T-helper 2 cell treated with Interferon-gamma antibody and Interleukin-4, amounts not matched to agents 5 μg/mL and 100 μg/mL, for 36 hours (primary cell): ENCODE data around the gene TMEM273.

Experiments
- DNase-seq: peaks from one replicate; pipeline ENCODE4 v3.0.0; 2021; ENCODE audit warnings: low spot score
- H3K27ac Mint-ChIP-seq: one replicate; pipeline ENCODE4 v1.8.0; 2021; ENCODE audit warnings: mild to moderate bottlenecking, mixed read lengths
- H3K27me3 Mint-ChIP-seq: one replicate; pipeline ENCODE4 v1.8.0; 2021; ENCODE audit warnings: low read depth, mixed read lengths
- H3K36me3 Mint-ChIP-seq: one replicate; pipeline ENCODE4 v1.8.0; 2021; ENCODE audit warnings: low read depth, mixed read lengths
- H3K4me1 Mint-ChIP-seq: one replicate; pipeline ENCODE4 v1.8.0; 2021; ENCODE audit warnings: low read depth, mixed read lengths
- H3K4me3 Mint-ChIP-seq: one replicate; pipeline ENCODE4 v1.8.0; 2022; ENCODE audit warnings: mild to moderate bottlenecking, moderate library complexity, mixed read lengths
- H3K9me3 Mint-ChIP-seq: one replicate; pipeline ENCODE4 v1.8.0; 2021; ENCODE audit warnings: mixed read lengths

TMEM273 gene

GRCh38 chr10:49158404-49158803 is 29.8 kb downstream of the TMEM273 start:
- H3K9me3 Mint-ChIP-seq = no peaks in the 10 kb centered on the region
- peaks cover 32% of the 10 kb centered on the region for H3K36me3 Mint-ChIP-seq
- no peak overlapping the region for H3K27ac Mint-ChIP-seq
- no peak overlapping the region for H3K4me3 Mint-ChIP-seq
- peaks cover 7% of the 10 kb centered on the region for H3K27me3 Mint-ChIP-seq
- no peak for DNase-seq
- H3K4me1 Mint-ChIP-seq = peaks cover 20% of the 10 kb centered on the region

GRCh38 chr10:49157229-49157628 is 31.0 kb downstream of the TMEM273 start:
- Mint-ChIP-seq H3K36me3 (peaks cover 29% of the 10 kb centered on the region), H3K9me3 (no peaks in the 10 kb centered on the region), H3K27me3 (peaks cover 7% of the 10 kb centered on the region), H3K4me3 (peak overlapping the region; percentile 39), H3K4me1 (peaks cover 23% of the 10 kb centered on the region), H3K27ac (peak overlapping the region; percentile 52)
- no peak for DNase-seq

- no peaks in the 10 kb centered on the region for H3K9me3 Mint-ChIP-seq
- no peak for DNase-seq
- H3K27me3 Mint-ChIP-seq = peaks cover 7% of the 10 kb centered on the region
- H3K27ac Mint-ChIP-seq = no peak overlapping the region
- H3K4me3 Mint-ChIP-seq = no peak overlapping the region
- peaks cover 34% of the 10 kb centered on the region for H3K4me1 Mint-ChIP-seq
- peaks cover 22% of the 10 kb centered on the region for H3K36me3 Mint-ChIP-seq
Observed at GRCh38 chr10:49154641-49155040, 33.5 kb downstream of the TMEM273 start.

- Mint-ChIP-seq H3K4me1 (peaks cover 34% of the 10 kb centered on the region), H3K27me3 (peaks cover 7% of the 10 kb centered on the region), H3K27ac (no peak overlapping the region), H3K36me3 (peaks cover 22% of the 10 kb centered on the region), H3K4me3 (no peak overlapping the region), H3K9me3 (no peaks in the 10 kb centered on the region)
- no peak for DNase-seq
Observed at GRCh38 chr10:49153971-49154370, 34.2 kb downstream of the TMEM273 start.

- Mint-ChIP-seq H3K27me3 (peaks cover 6% of the 10 kb centered on the region), H3K27ac (no peak overlapping the region), H3K4me1 (peaks cover 34% of the 10 kb centered on the region), H3K4me3 (no peak overlapping the region), H3K9me3 (peaks cover 4% of the 10 kb centered on the region), H3K36me3 (peaks cover 25% of the 10 kb centered on the region)
- no peak for DNase-seq
Observed at GRCh38 chr10:49153115-49153514, 35.1 kb downstream of the TMEM273 start.

GRCh38 chr10:49152663-49153062 is 35.5 kb downstream of the TMEM273 start:
- no peak for DNase-seq
- peaks cover 24% of the 10 kb centered on the region for H3K36me3 Mint-ChIP-seq
- H3K4me1 Mint-ChIP-seq = peaks cover 31% of the 10 kb centered on the region
- H3K4me3 Mint-ChIP-seq = no peak overlapping the region
- H3K9me3 Mint-ChIP-seq = peaks cover 6% of the 10 kb centered on the region
- no peak overlapping the region for H3K27ac Mint-ChIP-seq
- H3K27me3 Mint-ChIP-seq = peaks cover 6% of the 10 kb centered on the region

- Mint-ChIP-seq H3K9me3 (peaks cover 11% of the 10 kb centered on the region), H3K4me1 (peaks cover 25% of the 10 kb centered on the region), H3K36me3 (peaks cover 18% of the 10 kb centered on the region), H3K4me3 (no peak overlapping the region), H3K27me3 (peaks cover 7% of the 10 kb centered on the region), H3K27ac (no peak overlapping the region)
- DNase-seq = no peak
Observed at GRCh38 chr10:49152037-49152436, 36.2 kb downstream of the TMEM273 start.

GRCh38 chr10:49151481-49151880 is 36.7 kb downstream of the TMEM273 start:
- no peak overlapping the region for H3K27ac Mint-ChIP-seq
- peaks cover 7% of the 10 kb centered on the region for H3K27me3 Mint-ChIP-seq
- no peak for DNase-seq
- peaks cover 15% of the 10 kb centered on the region for H3K36me3 Mint-ChIP-seq
- peaks cover 20% of the 10 kb centered on the region for H3K4me1 Mint-ChIP-seq
- no peak overlapping the region for H3K4me3 Mint-ChIP-seq
- peaks cover 12% of the 10 kb centered on the region for H3K9me3 Mint-ChIP-seq

- H3K27ac Mint-ChIP-seq = no peak overlapping the region
- H3K36me3 Mint-ChIP-seq = peaks cover 11% of the 10 kb centered on the region
- H3K9me3 Mint-ChIP-seq = peaks cover 12% of the 10 kb centered on the region
- peaks cover 18% of the 10 kb centered on the region for H3K4me1 Mint-ChIP-seq
- DNase-seq = no peak
- H3K27me3 Mint-ChIP-seq = peaks cover 9% of the 10 kb centered on the region
- H3K4me3 Mint-ChIP-seq = no peak overlapping the region
Observed at GRCh38 chr10:49151025-49151445, 37.2 kb downstream of the TMEM273 start.

GRCh38 chr10:49150426-49150825 is 37.8 kb downstream of the TMEM273 start:
- Mint-ChIP-seq H3K4me1 (peaks cover 18% of the 10 kb centered on the region), H3K4me3 (no peak overlapping the region), H3K36me3 (peaks cover 11% of the 10 kb centered on the region), H3K27ac (no peak overlapping the region), H3K9me3 (peaks cover 12% of the 10 kb centered on the region), H3K27me3 (peaks cover 11% of the 10 kb centered on the region)
- no peak for DNase-seq

- Mint-ChIP-seq H3K4me3 (no peak overlapping the region), H3K36me3 (peaks cover 7% of the 10 kb centered on the region), H3K27me3 (peaks cover 11% of the 10 kb centered on the region), H3K9me3 (peaks cover 12% of the 10 kb centered on the region), H3K4me1 (peaks cover 18% of the 10 kb centered on the region), H3K27ac (no peak overlapping the region)
- DNase-seq = no peak
Observed at GRCh38 chr10:49149881-49150280, 38.3 kb downstream of the TMEM273 start.

- Mint-ChIP-seq H3K27ac (no peak overlapping the region), H3K9me3 (peaks cover 12% of the 10 kb centered on the region), H3K4me3 (no peak overlapping the region), H3K36me3 (peaks cover 4% of the 10 kb centered on the region), H3K4me1 (no peaks in the 10 kb centered on the region), H3K27me3 (peaks cover 11% of the 10 kb centered on the region)
- DNase-seq = no peak
Observed at GRCh38 chr10:49144058-49144720, 44.0 kb downstream of the TMEM273 start.

GRCh38 chr10:49143249-49143648 is 44.9 kb downstream of the TMEM273 start:
- Mint-ChIP-seq H3K36me3 (peaks cover 2% of the 10 kb centered on the region), H3K27me3 (peaks cover 10% of the 10 kb centered on the region)

GRCh38 chr10:49141541-49142332 is 46.5 kb downstream of the TMEM273 start:
- Mint-ChIP-seq H3K27me3 (peaks cover 7% of the 10 kb centered on the region), H3K4me3 (no peak overlapping the region), H3K9me3 (peaks cover 3% of the 10 kb centered on the region), H3K27ac (no peak overlapping the region), H3K4me1 (no peaks in the 10 kb centered on the region), H3K36me3 (no peaks in the 10 kb centered on the region)
- DNase-seq = no peak

More at GRCh38 chr10:49143249-49143648, 44.9 kb downstream of the TMEM273 start:
- H3K4me3 Mint-ChIP-seq = no peak overlapping the region
- H3K9me3 Mint-ChIP-seq = peaks cover 9% of the 10 kb centered on the region
- no peak overlapping the region for H3K27ac Mint-ChIP-seq
- no peaks in the 10 kb centered on the region for H3K4me1 Mint-ChIP-seq
- DNase-seq = no peak
